Activated T-cell treated with anti-CD3 and anti-CD28 coated beads for 1 hour (primary cell): ENCODE results near the gene GPRASP3.
"Not testable (repeated sequence)": the region's sequence is repeated elsewhere in the genome, so short reads cannot be mapped to it uniquely, and the experiment has no call there.

Experiments used
- DNase-seq: peaks from one replicate; pipeline ENCODE4 v3.0.0-alpha.2; 2020; ENCODE audit warnings: low read depth

Gene GPRASP3

GRCh38 chrX:102720237-102721168 lies at the start of gene GPRASP3:
GPRASP3 (plus strand) TSS chrX:102720743; CDS start chrX:102748996, 28,253 bp downstream.
- peak; percentile 47 for DNase-seq

GRCh38 chrX:102672856-102673255 lies 47.7 kb upstream of the GPRASP3 start:
- DNase-seq: no peak

- DNase-seq: not testable (repeated sequence)
These were observed 43.1 kb upstream of the GPRASP3 start for GRCh38 chrX:102677479-102677878.

DNA sequence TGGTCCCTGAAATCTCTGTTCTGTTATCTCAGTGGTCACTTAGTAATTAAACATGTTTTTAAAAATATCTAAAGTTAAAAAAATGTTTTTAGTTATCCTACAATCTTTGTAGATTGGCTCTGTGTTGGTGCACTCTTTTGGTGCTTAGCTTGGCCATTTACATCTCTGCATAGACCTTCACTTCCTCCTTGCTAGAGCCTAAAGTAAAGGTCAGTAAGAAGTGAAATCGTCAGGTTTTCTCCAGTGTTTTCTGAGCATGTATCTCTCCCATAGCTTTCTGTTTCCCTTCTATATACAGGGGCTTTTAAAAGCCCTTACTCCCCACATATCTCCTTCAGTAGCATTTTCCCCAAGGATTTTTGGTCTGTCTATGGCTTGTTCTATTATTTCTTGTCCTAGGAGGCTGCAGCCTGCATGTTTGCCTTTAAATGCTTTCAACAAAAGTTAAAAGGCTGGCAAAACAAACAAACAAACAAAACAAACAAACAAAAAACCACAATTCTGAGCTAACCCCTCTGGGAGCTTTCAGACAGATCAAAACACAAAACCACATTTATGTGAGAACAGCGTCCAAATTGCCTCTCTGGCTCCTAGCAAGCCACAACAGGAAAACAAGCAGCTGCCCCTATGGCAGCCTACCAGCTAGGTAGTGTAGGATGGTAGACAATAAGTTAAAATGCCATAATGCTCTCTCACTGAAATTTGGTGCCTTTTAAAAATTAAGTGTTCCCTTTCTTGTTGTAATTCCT lies 35.6 kb upstream of the GPRASP3 start:
- no peak for DNase-seq

- DNase-seq: no peak
These were observed 25.8 kb upstream of the GPRASP3 start for GRCh38 chrX:102694749-102695148.

- DNase-seq: no peak
These were observed 24.2 kb upstream of the GPRASP3 start for GRCh38 chrX:102696306-102696705.

GRCh38 chrX:102697494-102697893 lies 23.0 kb upstream of the GPRASP3 start:
- DNase-seq: no peak

- DNase-seq: no peak
These were observed 11.6 kb upstream of the GPRASP3 start for GRCh38 chrX:102708900-102709299.

DNA sequence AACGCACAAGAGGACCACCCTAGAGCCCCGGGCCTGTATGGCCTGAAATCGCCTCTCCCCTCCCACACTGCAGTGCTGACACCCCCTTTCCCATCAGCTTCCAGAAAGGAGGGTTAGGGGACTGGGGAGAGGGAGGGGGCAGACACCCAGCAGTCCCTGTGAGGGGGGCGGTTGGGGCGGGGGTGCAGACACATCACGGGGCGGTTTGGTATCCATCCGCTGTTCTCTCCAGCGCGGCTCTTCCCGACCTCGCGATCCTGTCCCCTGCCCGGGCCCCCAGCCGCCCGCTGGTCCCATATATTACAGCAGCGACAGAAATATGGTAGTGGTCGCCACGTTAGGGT lies 8.7 kb upstream of the GPRASP3 start:
- no peak for DNase-seq

DNA sequence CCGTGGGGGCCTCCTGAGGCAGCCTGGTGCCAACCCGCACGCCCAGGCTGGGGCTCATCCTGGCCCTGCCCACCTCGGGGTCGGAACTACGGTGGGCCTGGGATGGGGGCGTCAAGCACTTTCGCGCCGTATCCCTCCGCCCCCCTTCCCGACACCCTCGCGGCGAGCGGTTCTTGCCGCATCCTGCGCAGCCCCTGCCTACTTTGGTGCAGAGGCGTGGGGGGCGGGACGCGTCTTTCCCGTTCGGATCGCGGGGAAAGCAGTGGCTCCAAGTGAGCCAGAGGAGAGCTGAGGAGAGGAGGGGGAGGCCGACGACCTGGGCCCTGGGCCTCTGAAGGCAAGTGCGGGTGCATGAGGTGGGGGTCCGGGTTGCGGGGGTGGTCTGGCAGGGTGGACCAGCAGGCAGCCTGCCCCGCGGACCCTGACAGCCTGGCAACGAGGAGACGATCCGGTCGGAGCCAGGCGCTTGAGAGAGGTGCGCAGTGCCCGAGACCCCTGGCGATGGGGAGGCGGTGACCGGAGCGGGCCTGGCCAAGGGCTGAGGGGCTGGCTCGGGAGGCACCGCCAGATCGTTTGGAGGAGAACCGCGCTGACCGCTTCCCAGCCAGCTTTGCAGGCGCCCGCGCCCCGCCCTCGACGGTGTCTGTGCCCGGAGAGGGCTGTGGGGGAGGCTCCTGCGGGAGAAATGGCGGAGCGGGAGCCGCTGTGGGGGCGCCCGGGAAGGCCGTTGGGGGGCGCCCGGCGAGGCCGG lies 8.2 kb upstream of the GPRASP3 start, which contains the start of gene GPRASP2:
TSS of gene GPRASP2 (plus strand) at position 233 of the 751 bp plus-strand sequence. CDS start 2,422 bp downstream, outside the sequence.
- no peak for DNase-seq

DNA sequence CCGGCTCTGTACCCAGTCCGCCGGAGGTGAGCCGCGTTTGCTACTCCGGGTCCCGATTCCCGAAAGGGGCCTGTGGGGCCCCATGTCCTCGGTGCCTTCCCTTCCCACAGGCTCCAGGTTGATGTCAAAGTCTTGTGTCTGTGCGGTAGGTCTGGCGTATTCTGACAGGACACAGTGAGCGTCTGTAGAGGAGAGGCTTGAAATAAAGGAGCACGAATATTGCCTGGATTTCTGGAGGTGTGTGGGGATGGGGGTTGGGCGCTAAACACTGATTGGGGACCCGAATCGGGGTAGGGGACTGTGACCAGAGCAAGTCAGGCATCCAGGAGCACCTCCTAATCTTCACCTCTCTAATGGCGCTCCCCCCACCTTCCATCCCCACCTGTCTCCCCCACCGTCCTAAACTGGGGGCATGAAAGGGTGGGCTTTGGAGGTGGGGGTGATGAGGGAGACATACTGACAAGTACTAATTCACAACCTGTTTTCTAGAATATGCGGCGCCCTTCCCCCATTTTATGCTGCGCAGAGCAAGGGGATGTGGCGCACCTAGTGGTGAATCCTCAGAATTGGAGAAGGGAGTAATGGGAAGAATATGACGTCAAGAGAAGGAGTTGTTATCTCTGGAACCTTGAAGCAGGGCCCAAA lies 7.4 kb upstream of the GPRASP3 start:
- no peak for DNase-seq

- DNase-seq: no peak
These were observed 5.5 kb upstream of the GPRASP3 start for GRCh38 chrX:102714994-102715393.

- no peak for DNase-seq
These were observed 4.6 kb upstream of the GPRASP3 start for GRCh38 chrX:102715967-102716366.

GRCh38 chrX:102721169-102721506 lies 595 bp downstream of the GPRASP3 start:
- DNase-seq: not testable (repeated sequence)

DNA sequence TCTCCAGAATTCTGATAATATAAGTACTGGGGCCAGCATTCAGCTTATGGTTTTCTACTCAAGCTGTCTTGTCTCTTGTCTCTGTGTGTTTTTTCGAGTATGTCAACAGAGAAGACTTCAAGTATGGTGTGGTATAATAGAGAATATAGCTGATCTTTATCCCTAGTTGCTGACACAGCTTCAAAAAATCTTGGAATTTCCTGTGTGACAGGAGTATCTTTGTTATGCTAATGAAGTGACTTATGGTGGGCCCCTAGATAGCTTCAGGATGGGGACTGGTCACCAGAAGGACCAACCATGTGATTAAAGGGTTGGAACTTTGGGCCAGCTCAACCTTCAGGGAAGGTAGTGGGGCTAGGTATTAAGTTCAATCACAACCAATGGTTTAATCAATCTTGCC lies 2.9 kb downstream of the GPRASP3 start:
- DNase-seq: no peak

DNA sequence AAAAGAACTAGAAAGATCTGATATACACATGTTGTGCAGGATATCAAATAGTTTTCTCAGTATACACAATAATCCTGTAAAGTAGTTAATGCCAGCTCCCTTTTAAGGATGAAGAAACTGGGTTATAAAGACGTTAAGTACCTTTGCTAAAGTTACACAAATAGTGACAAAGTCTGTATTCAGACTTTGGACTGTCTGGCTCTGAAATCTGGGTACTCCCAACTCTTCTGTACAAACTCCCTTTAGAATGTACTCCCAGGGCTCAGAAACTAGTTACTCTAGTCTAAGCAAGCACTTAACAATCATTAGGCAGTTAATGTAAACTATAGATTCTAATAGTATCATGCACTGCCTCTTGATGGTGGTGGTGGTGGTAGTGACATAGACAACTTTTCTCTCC lies 7.2 kb downstream of the GPRASP3 start:
- no peak for DNase-seq

DNA sequence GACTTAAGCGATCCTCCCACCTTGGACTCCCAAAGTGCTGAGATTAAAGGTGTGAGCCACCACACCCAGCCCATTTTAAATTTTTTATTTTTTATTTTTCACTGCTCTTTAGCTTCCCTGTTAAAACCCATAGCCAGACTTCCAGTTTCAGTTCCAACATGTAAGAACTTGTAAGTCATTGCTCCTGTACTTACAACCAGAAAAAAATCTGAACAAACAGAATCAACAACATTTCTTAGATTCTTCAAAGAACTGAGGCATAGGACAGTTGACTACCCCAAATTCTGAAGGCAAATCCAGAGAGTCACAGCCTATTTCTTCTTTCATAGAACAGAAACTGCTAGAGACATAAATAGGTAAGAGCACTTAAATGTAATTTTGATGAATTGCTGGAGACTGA lies 8.1 kb downstream of the GPRASP3 start:
- DNase-seq: no peak

DNA sequence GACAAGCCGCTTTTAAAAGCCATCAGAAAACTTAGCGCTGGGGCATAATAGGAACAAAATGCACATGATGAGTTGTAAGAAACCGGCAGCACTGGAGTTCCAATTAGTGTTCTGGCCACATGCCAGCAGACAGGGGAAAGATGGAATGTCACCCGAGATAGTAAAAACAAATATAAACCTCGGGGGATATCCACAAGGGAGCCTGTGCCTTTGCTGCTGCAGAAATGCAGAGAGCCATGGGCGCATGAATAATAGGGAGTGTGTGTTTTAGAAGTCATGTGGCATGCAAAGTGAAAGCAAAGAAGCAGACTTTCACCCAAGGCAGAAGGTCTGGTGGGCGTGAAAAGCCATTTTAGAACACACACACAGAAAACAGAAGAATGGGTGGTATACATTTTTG lies 19.1 kb downstream of the GPRASP3 start:
- no peak for DNase-seq

DNA sequence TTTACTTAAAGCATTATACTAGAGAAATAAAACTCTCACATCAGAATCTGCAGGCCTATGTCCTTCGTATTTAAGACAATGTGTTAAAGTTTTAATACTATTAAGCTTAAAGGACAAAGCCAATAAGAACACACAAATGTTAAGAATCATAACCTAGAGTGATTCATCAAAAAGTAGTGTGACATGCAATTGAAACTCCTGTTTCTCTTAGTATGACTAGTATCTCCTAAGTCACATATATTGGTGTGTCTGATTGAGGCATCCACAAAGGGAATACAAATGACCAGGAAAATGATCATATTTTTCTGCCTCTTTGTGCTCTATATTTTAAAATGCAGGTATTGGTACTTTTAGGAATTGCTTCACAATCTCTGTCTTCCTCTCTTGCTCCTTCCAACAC lies 23.8 kb downstream of the GPRASP3 start:
- no peak for DNase-seq

DNA sequence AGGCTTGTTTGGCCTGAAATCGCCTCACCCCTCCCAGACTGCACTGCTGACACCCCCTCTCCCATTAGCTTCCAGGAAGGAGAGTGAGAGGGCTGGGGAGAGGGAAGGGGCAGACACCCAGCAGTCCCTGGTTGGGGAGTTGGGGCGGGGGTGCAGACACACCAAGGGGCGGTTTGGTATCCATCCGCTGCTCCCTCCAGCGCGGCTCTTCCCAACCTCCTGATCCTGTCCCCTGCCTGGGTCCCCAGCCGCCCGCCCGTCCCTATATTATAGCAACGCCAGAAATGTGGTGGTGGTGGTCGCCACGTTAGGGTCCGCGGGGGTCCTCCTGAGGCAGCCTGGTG lies 24.9 kb downstream of the GPRASP3 start:
- DNase-seq: no peak

DNA sequence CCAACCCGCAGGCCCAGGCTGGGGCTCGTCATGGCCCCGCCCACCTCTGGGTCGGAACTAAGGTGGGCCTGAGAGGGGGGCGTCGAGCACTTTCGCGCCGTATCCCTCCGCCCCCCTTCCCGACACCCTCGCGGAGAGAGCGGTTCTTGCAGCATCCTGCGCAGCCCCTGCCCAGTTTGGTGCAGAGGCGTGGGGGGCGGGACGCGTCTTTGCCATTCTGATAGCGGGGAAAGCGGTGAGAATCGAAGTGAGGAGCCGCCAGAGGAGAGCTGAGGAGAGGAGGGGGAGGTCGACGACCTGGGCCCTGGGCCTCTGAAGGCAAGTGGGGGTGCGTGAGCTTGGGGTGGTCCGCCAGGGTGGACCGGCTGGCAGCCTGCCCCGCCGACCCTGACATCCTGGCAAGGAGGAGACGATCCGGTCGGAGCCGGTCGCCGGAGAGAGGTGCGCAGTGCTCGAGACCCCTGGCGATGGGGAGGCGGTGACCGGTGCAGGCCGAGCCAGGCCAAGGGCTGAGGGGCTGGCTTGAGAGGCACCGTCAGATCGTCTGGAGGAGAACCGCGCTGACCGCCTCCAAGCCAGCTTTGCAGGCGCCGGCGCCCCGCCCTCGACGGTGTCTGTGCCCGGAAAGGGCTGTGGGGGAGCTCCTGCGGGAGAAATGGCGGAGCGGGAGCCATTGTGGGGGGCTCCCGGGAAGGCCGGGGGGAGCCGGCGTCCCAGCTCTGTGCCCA lies 25.5 kb downstream of the GPRASP3 start:
- peak; percentile 1 for DNase-seq
